HCT116 (cell line): ENCODE measurements around the gene CRACDL.

Experiments
- EGR1 ChIP-seq: IDR thresholded peaks from 2 replicates; pipeline ENCODE4 v1.6.1; 2012; ENCODE audit warnings: low read depth
- EZH2 ChIP-seq: fragments of 200-600 bp; sonication (generic); IDR thresholded peaks from 2 replicates; pipeline ENCODE4 v1.6.1; 2017; ENCODE audit warnings: antibody characterized with exemption, mixed run types

GRCh38 chr2:98761909-98762308 lies 174.1 kb downstream of the CRACDL start:
- no peak for TF ChIP-seq EGR1
- no peak for TF ChIP-seq EZH2
